GM18868 (cell line): ENCODE measurements around the gene MANEAL.
"Not testable (repeated sequence)": the region's sequence is repeated elsewhere in the genome, so short reads cannot be mapped to it uniquely, and the experiment has no call there.

ENCODE experiments used
- ATAC-seq: cut with Tn5 transposase; IDR thresholded peaks from one replicate; pipeline ENCODE4 v1.9.1; 2021; ENCODE audit warnings: mild to moderate bottlenecking, moderate library complexity; ENCODE audit not compliant: unreplicated experiment

The MANEAL gene, protein sequence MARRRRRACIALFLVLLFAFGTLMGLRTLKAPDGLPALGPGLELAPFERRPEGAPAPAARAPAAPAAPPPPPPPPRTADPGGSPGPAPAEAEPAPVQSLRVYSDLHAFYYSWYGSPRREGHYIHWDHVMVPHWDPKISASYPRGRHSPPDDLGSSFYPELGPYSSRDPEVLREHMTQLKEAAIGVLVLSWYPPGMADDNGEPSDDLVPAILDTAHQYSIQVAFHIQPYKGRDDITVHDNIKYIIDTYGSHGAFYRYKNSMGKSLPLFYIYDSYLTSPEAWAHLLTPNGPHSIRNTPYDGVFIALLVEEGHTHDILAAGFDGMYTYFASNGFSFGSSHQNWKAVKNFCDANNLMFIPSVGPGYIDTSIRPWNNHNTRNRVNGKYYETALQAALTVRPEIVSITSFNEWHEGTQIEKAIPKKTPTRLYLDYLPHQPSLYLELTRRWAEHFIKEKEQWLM

DNA sequence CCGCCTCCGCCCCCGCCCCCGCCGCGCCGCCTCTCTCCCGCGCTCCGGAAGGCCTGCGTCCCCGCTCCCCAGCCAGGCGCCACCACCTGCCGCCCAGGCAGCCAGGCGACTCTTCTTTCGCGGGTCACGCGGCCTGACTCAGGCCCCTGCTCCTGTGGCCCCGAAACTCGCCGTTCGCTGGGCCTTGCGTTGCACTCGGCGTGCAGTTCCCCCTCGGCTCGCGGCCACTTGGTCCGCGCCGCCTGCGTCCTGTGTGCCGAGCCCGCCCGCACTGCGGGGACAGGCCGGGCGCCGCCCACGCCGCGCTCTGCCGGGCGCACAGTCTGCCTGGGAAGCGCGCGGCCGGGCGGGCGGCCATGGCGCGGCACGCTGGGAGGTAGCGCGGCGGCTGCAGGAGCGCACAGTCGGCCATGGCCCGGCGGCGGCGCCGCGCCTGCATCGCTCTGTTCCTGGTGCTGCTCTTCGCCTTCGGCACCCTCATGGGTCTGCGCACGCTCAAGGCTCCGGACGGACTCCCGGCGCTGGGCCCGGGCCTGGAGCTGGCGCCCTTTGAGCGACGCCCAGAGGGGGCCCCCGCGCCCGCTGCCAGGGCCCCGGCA is at the start of gene MANEAL:
MANEAL (plus strand) TSS at position 75 of the 599 bp plus-strand sequence; CDS start at position 411, 336 bp downstream.
- ATAC-seq: peak; percentile 67

DNA sequence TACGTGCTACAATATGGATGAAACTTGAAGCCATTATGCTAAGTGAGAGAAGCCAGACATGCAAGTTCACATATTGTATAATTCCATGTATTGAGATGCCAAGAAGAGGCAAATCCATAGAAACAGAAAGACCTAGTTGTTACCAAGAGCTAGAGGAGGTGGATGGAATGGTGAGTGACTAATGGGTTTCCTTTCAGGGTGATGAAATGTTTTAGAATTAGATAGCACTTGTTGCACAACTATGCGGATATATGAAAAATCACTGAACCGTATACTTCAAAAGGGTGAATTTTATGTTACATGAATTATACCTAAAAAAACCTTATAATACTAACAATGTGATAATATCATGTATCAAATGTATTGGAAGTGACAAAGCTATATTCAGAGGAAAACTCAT is 46.8 kb upstream of the MANEAL start:
- ATAC-seq: no peak

DNA sequence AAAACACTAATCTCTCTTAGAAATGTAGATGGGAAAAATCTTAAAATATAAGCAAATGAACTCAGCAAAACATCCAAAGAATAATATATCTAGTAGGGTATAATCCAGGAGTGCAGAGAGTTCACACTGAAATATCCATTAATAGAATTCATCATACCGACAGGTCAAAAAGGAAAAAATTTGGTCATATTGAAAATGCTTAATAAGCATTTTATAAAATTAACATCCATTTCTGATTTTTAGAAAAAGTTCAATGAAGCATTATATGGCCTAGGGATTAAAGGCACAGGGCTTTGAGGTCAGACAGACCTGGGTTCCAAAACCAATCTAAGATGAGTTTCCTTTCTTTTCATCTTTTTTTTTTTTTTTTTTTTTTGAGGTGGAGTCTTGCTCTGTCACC is 45.1 kb upstream of the MANEAL start:
- no peak for ATAC-seq

DNA sequence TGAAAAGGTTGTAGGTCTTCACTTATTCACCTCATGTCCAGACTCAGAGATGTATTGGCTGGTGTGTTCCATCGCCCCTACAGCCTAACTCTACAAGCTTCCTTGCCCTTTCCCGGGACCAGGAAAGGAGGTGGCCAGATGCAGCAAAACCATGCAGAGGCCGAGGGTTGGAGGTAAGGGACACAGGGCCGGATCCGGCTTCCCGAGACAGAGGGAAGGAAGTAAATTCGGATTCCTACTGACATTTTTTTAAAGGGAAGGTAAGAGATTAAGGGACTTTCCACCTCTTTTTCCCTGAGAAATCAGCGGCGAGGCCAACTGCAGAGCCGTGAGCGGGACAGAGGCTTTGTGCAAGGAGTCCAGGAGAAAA is 41.4 kb upstream of the MANEAL start:
- ATAC-seq: no peak

DNA sequence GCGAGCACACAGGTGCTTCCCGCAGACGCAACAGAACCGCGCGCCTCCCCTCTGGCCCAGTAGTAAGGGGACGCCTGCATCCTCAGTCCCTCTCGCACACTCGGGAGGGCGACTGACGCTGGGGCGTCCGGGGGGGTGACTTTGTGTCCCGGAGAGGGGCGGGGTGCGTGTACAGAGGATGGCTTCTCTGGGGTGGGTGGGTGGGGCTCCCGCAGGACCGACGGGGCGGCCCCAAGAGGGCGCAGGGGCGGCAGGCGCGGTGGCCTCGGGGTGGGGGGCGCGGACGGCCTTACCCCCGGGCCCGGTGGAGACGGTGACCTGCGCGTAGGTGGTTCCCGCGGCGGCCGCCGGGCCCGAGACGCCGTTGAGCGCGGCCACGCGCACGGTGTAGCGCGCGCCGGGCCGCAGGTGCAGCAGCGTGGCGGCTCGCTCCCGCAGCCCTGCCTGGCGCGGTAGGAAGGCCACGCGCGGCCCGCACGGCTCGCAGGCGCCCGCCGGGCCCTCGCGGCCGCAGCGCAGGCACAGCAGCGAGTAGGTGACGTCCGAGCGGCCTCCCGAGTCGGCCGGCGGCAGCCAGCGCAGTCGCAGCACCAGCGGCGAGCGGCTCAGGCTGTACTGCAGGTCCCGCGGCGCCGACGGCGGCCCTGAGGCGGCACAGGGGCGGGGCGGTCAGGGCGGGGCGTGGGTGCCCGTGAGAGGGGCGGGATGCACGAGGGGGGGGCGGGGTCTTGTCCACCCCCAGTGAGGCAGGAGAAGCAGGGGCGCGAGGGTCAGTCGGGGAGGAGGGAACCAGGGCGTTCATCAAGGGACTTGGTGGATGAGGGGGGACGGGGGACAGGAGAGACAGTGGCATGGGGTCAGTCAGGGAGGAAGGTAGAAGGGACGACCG is 40.8 kb upstream of the MANEAL start:
- no peak for ATAC-seq

DNA sequence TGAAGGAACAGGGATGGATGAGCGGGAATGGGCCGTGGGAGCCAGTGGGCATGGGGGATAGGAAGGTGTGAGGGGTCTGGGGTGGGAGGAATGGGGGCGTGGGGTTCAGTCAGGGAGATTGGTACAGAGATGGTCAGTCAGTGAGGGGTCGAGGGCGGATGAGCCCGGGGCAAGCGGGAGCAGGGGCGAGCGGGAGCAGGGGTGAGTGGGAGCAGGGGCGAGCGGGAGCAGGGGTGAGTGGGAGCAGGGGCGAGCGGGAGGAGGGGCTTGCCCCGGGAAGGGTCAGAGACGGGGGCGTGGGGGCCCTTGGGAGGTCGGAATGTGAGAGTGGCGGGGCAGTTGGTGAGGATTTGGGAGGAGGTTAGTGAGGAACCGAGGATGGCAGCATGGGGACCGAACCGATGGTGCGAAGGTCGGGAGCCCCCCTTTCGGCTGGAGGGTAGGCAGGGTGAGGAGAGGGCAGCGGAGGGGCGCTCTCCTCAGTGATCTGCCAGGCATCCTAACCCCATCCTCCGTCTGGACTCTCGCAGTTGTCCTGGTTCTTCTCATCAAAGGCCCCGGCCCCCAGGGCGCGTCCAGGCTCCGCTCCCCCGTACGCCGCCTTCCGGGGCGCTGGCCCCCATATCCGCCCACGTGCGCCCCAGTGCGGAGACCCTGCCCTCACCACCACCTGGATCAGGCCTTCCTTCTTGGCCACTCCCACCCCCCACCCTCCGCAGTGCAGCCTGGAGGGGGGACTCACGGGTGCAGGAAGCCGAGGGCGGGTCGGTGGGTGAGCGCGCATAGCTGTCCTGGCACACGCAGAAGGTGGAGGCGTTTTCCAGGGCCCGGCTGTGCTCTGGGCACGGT is 40.0 kb upstream of the MANEAL start:
- ATAC-seq: no peak

DNA sequence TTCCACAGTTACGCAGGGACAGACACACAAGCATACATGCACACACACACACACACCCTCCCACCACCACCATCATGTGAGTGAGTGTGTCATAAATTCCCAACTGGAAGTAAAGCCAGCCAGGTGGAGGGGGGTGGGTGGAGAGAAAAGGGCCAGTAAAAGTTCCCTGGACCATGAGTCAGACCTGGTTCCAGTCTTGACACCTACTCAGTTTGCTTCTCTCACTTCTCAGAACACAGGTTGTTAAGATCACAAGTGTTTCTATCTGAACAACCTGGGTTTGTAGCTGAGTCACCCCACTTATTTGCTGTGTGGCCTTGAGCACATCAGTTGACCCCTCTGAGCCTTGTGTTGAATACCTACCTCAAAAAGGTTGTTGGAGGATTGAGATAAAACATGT is 38.4 kb upstream of the MANEAL start:
- no peak for ATAC-seq

DNA sequence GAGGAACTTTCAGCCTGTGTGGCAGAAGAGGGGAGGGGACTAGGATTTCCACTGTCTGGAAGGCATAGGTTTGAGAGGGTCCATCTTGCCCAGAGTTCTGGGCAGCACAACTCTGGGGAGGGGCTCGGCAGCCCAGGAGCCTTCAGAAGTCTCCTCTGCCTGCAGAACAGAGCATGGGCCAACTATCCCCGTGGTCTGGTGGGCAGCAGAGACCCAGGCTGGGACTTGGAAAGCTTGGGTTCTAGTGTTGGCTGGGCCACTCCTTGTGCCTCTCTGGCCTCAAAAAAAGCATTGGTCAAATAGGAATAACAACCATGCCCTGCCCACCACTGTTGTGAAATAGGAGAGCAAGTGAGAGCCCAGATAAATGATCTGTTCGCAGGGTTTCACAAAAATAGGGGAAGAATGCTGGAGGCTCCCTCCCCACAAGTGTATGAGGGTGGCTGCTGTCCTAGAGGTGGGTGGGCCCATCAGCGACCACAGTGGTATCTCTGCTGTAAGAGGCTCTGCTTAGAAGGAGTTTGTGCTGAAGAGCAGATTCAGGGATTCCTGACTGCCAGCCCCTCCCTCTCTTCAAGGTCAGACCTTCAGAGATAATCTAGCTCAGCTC is 37.6 kb upstream of the MANEAL start:
- ATAC-seq: no peak

DNA sequence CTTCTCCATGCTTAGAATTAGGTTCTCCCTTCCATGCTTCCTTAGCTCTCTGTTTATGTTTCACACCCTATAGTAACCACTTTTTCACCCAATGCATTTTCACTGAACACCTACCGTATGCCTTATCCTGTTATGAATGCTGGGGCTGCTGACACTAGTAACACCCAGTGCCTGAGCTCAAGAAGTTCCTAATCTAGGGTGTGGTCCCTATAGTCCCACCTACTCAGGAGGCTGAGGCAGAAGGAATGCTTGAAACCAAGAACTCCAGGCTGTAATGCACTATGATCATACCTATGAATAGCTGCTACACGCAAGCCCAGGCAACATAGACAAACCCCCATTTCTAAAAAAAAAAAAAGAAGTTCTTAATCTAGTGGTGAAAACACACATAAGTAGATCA is 34.2 kb upstream of the MANEAL start:
- ATAC-seq: no peak

DNA sequence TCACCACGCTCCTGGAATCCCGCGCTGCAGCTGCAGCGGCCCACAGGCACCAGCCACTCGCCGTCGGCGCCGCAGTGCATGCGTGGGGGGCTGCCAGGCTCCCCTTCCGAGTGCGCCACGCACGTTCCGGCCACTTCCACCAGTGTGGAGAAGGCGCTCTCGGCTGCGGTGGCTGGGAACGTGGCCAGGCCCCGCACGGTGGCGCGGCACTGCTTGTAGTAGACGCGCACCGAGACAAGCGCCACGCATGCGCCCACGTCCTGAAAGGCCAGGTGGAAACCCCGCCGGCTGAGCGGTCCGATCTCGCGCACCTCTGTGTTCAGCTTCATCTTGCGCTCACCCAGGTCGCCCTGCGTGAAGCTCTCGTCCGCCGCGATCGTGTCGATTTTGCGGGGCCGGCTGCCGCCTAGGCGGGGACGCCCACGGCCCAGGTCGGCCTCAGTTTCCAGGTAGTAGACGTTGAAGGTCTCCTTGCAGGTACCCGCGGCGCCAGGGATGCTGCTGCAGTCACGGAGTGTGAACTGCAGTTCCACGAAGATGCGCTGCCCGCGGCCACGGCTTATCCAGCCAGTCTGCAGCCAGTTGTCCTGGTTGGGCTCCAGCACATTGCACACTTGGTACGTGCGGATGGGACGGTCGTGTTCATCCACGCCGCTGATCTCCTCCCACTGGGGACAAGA is 32.1 kb upstream of the MANEAL start:
- no peak for ATAC-seq

DNA sequence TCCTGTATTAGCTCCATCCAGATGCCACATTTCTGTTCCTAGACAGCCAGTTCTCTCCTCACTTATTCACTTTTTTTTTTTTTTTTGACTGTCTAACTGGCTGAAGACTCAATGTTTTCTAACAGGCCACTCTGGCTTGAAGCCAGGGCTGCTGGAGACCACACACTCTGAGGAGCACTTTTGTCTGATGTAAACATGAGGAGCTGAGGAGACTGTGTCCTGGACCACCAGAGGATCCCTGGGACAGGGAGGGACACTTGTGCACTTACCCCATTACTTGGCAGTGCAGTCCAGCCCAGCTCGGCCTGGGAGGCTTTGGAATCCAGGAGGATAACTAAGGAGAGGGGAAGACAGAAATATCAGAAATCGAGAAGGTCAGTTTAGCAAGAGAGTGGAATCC is 31.1 kb upstream of the MANEAL start:
- no peak for ATAC-seq

DNA sequence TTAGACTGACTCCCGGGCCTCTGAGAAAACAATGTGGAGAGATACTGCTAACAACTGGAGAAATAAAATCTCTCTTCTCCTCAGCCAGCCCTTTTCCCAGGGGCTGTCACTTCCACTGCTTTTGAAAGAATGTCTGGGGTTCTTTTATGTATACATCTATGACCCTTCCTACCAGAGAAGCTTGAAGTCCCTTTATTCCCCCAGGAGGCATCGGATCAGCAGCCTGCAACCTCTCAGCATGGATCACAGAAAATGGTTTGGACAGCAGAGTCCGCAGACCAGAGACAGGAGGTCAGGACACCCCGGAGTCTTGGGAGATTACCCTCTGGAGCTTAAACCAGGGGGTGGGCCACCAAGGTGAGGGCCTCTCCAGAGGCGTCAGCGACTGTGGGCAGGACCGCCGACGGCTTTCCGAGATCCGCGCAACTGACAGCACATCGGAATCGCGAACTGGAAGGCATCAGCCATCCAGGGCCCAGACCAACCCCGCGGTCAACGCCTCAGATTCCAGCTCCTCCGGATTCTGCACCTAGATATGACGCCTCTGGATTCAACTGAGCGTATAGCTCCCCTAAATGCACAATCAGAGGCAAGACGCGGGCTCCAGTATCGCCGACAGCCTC is 29.7 kb upstream of the MANEAL start:
- no peak for ATAC-seq

DNA sequence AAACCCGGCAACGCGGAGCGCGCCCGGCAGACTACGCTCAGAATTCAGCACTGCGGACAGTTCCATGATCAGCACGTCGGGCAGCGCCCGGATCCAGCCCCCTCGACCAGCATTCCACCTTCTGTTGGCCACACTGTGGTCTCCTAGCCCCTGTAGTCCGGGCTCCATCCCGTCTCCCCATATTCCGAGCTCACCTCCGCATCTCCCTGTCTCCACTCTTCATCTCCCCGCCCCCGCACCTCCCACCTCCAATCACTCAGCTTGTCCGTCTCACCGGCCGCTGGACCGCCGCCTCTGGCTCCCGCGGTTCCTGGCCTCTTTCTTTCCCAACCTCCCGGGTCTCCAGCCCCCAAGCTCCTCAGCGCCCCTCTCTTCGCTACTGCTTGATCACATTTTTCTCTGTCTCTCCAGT is 29.2 kb upstream of the MANEAL start:
- no peak for ATAC-seq

DNA sequence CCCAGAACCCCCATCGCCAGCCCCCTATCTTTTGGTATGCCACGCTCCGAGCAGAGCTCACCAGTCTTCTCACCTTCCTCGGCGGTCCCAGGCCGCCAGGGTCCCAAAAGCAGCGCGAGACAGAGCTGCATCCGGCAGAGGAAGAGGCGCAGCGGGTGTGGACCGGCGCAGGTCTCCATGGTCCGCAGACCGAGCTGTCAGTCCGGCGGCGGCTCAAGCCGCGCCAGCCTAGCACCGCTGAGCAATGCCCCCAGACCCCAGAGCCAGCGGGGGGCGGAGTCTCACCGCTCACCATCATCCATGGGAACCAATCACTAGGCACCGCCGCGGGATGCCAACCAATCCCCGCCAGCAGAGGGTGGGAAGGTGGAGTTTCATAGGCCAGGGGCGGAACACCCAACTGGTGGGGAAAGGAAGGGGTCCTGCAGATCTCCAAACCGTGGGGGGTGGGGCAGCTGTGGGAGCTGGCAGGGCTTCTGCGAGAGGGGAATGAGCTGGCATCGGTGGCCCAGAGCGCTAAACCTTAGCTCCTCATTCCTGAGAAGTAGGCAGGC is 28.7 kb upstream of the MANEAL start, which contains the start of gene EPHA10:
EPHA10 (minus strand) TSS at position 233 of the 554 bp plus-strand sequence; CDS start at position 179, 54 bp downstream.
- no peak for ATAC-seq

DNA sequence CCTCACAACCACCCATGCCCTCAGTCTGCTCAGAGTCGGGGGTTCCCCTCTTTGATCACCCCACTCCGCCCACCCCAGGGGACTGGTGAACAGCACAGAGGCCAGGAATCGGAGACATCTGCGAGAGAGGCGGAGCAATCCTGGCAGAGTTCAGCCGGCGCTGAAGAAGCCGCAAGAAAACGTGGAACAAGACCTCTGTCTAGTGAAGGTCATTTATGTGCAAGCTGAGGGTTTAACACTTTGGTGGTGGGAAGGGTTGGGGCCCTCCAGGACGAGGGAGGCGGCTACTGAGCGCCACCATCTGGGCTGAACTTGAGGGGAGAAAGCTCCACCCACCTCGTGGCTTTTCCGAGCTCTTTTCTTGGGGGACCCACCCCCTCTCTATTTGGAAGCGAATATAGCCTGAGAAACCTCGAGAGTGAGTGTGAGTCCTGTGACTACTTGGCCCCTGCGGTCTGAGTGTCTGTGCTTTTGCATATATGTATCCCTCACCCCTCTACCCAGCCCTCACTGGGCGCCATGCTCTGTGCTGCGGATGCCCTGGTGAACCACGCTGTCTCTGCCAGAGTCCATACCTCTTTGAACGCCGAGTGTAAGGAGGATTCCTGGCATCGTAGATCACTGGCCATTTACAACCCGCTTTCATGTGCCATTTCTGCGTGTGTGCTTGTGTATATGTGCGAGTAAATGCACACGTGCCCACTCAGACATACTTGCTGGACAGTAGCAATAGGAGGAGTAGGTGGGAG is 27.6 kb upstream of the MANEAL start:
- ATAC-seq: no peak

DNA sequence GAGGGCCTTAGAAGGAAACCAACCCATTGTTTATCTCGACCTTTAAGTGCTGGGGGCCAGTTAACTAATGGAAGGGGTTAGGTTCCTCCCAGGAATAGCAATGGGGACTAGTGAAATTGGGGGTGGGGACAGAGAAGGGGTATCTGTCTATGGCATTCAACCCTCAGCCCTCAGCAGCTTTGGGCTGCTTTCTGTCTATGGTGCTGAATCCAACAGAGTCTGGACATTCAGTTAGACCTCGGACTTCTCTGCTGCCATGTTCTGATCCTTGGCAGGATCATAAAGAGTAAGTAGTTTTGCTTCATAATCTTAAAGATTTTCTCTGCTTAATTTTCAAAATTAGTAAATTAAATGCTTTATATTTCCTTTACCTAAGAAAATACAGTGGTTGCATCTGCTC is 26.2 kb upstream of the MANEAL start:
- no peak for ATAC-seq

DNA sequence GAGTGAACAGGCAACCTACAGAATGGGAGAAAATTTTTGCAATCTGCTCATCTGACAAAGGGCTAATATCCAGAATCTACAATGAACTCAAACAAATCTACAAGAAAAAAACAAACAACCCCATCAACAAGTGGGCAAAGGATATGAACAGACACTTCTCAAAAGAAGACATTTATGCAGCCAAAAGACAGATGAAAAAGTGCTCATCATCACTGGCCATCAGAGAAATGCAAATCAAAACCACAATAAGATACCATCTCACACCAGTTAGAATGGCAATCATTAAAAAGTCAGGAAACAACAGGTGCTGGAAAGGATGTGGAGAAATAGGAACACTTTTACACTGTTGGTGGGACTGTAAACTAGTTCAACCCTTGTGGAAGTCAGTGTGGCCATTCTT is 22.2 kb upstream of the MANEAL start:
- not testable (repeated sequence) for ATAC-seq

DNA sequence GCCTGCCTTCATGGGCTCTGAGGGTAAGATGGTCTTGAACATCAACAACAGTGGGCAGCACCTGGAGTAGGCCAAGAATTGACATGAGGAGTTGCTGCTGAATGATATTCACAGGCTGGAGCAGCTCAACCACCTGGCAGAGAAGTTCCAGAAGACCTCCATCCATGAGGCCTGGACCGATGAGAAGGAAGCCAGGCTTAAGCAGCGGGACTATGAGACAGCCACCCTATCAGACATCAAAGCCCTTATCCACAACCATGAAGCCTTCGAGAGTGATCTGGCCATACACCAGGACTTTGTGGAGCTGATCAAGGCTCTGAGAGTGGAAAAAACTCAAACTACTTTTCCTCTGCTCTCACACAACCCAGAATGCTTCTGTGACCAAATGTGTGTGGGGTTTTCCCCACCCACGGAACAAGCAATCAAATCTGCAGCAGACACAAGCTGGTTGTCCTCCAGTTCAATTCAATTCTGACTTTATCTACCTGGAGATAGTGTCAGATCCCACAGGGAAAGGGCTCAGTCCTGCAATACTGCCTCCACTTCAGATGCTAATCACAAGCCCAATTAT is 16.6 kb upstream of the MANEAL start:
- no peak for ATAC-seq
